CD8-positive, alpha-beta memory T cell (primary cell): Measurements from ENCODE around the gene PTPRC. TPM values are rescaled to one million over a fixed set of nuclear protein-coding genes. Genes with fewer than 3 reads are reported as not detected.

Experiments used
- CTCF ChIA-PET: fragments of 350-600 bp; sonication (Branson Sonifier 250); formaldehyde crosslinking; loops from one replicate; lab custom pipeline; 2021; ENCODE audit warnings: antibody characterized with exemption; lab: Charles Lee
- POLR2A ChIA-PET: fragments of 350-600 bp; sonication (Branson Sonifier 250); formaldehyde crosslinking; loops from one replicate; lab custom pipeline; 2021; ENCODE audit warnings: antibody characterized with exemption; lab: Charles Lee
- DNase-seq, 5 donors: peaks; one replicate each; pipeline versions ENCODE4 v3.0.0 to v3.0.0-alpha.2; 2020 to 2022; ENCODE audit warnings: mixed read lengths in 1 of 5
- H3K27ac ChIP-seq: one replicate; pipeline ENCODE4 v1.7.0; 2013; ENCODE audit warnings: low read depth, mild to moderate bottlenecking, low read length, moderate library complexity
- H3K27me3 ChIP-seq: 2 replicates; pipeline ENCODE4 v1.7.0; 2013; ENCODE audit warnings: low read length, mild to moderate bottlenecking; ENCODE audit not compliant: insufficient read depth, poor library complexity, severe bottlenecking
- H3K36me3 ChIP-seq: 2 replicates; pipeline ENCODE4 v1.7.0; 2013; ENCODE audit warnings: mild to moderate bottlenecking, low read length, moderate library complexity; ENCODE audit not compliant: insufficient read depth
- H3K4me1 ChIP-seq: 2 replicates; pipeline ENCODE4 v1.7.0; 2013; ENCODE audit warnings: mild to moderate bottlenecking, low read length, moderate library complexity; ENCODE audit not compliant: insufficient read depth
- H3K4me3 ChIP-seq: 2 replicates; pipeline ENCODE4 v1.7.0; 2013; ENCODE audit warnings: mild to moderate bottlenecking, low read length
- H3K9me3 ChIP-seq: 2 replicates; pipeline ENCODE4 v1.7.0; 2013; ENCODE audit warnings: mild to moderate bottlenecking, low read length
- H3K27ac Mint-ChIP-seq, 8 donors: one replicate each; pipeline ENCODE4 v1.8.0; 2020 to 2021; ENCODE audit warnings: mixed read lengths in 8 of 8, mild to moderate bottlenecking in 6 of 8, inconsistent platforms in 3 of 8, moderate library complexity in 3 of 8
- H3K27me3 Mint-ChIP-seq, 2 donors: one replicate each; pipeline ENCODE4 v1.8.0; 2020 to 2021; ENCODE audit warnings: mixed read lengths in 2 of 2, mild to moderate bottlenecking in 1 of 2, moderate library complexity in 1 of 2
- H3K36me3 Mint-ChIP-seq, 3 donors: one replicate each; pipeline ENCODE4 v1.8.0; 2020 to 2021; ENCODE audit warnings: mixed read lengths in 3 of 3, inconsistent platforms in 1 of 3, mild to moderate bottlenecking in 1 of 3
- H3K4me1 Mint-ChIP-seq, 3 donors: one replicate each; pipeline ENCODE4 v1.8.0; 2020 to 2021; ENCODE audit warnings: mixed read lengths in 3 of 3, inconsistent platforms in 1 of 3, mild to moderate bottlenecking in 1 of 3
- H3K4me3 Mint-ChIP-seq, 7 donors: one replicate each; pipeline ENCODE4 v1.8.0; 2020 to 2021; ENCODE audit warnings: mixed read lengths in 7 of 7, mild to moderate bottlenecking in 6 of 7, moderate library complexity in 4 of 7, inconsistent platforms in 2 of 7
- H3K9me3 Mint-ChIP-seq, 5 donors: one replicate each; pipeline ENCODE4 v1.8.0; 2020 to 2022; ENCODE audit warnings: mixed read lengths in 5 of 5, mild to moderate bottlenecking in 3 of 5, moderate library complexity in 2 of 5, inconsistent platforms in 1 of 5
- polyA plus RNA-seq: library from polyadenylated mRNA; unstranded; fragments of 300-500 nt; fragmentation: Illumina TruSeq; gene quantifications from one replicate; pipeline ENCODE4 v1.2.3, GENCODE V29; 2021
- total RNA-seq, 2 experiments: library from RNA; stranded (reverse); gene quantifications; one replicate each; pipeline ENCODE4 v1.2.3, GENCODE V29; 2021

The PTPRC gene
- total and polyA plus RNA-seq, 3 experiments from 2014 or later: 311 to 1,381 (median 319) TPM

DNA sequence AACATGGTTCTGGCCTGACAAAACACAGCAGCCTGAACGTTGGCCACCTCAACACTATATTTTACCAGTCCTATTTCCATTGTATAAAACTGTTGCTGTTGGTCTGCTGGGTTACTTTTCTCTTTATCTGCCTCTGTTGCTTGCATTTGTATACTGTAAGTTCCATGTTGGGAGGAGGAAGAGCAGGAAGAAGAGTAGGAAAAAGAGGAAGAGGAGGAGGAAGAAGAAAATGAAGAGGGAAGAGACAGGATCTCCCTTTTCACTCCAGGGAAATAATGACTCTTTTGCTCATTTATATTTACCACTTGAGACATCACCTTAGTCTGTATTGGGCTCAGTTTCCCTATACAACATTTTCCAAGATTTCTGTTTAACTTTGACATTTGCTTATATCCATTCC, 134.2 kb downstream of the PTPRC start:
- no peaks in the 10 kb centered on the region for H3K36me3 ChIP-seq
- ChIA-PET POLR2A (no interaction called here), CTCF (no interaction called here)
- no peak overlapping the region for H3K27ac ChIP-seq
- Mint-ChIP-seq H3K27ac (no peak overlapping the region), H3K4me3 (no peak overlapping the region), H3K27me3 (peaks cover 0 to 5% of the 10 kb centered on the region in 2 donors), H3K36me3 (peaks cover 0 to 1% (median 0%) of the 10 kb centered on the region in 3 donors), H3K4me1 (peaks cover 0 to 1% (median 0%) of the 10 kb centered on the region in 3 donors), H3K9me3 (no peaks in the 10 kb centered on the region)
- H3K27me3 ChIP-seq: no peaks in the 10 kb centered on the region
- H3K4me3 ChIP-seq: no peak overlapping the region
- no peaks in the 10 kb centered on the region for H3K4me1 ChIP-seq
- no peaks in the 10 kb centered on the region for H3K9me3 ChIP-seq
- DNase-seq: no peak

DNA sequence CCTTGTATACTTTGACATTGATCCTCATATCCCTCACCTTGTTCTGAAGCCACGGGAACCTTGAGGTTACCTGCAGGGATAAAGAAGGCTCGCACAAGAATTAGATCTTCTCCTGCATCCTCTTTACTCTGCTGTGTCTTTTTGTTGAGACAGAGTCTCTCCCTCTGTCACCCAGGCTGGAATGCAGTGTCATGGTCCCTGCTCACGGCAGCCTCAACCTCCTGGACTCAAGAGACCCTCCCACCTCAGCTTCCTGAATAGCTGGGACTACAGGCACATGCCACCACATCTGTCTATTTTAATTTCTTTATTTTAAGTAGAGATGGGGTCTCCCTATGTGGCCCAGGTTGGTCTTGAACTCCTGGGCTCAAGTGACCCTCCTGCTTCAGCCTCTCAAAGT, 134.7 kb downstream of the PTPRC start:
- CTCF ChIA-PET: no interaction called here
- H3K4me3 ChIP-seq: no peak overlapping the region
- H3K4me1 ChIP-seq: no peaks in the 10 kb centered on the region
- Mint-ChIP-seq H3K27me3 (peaks cover 0 to 5% of the 10 kb centered on the region in 2 donors), H3K27ac (no peak overlapping the region), H3K36me3 (peaks cover 0 to 1% (median 0%) of the 10 kb centered on the region in 3 donors), H3K4me1 (peaks cover 0 to 1% (median 0%) of the 10 kb centered on the region in 3 donors), H3K9me3 (no peaks in the 10 kb centered on the region), H3K4me3 (no peak overlapping the region)
- POLR2A ChIA-PET: no interaction called here
- H3K9me3 ChIP-seq: no peaks in the 10 kb centered on the region
- DNase-seq: no peak
- H3K27me3 ChIP-seq: no peaks in the 10 kb centered on the region
- H3K27ac ChIP-seq: no peak overlapping the region
- no peaks in the 10 kb centered on the region for H3K36me3 ChIP-seq

DNA sequence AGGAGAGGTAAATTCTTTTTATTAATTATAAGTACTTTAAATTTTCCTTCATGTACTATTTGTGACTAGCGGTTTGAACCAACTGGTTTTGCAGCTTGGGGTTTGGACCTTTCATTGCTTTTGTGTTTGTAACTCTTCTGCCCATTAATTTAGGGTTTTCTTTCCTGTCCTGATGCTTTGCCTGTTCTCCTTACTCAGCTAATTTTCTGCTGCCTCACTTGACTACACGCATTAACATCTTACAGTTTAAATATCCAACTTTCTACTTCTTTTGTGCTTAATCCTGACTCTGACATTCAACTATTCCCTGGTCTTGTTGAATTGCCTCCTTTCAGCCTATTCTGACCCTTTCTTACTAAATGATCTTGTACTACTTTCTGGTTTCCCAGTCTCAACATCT, 135.6 kb downstream of the PTPRC start:
- Mint-ChIP-seq H3K27ac (no peak overlapping the region), H3K27me3 (peaks cover 0 to 5% of the 10 kb centered on the region in 2 donors), H3K4me3 (no peak overlapping the region), H3K9me3 (no peaks in the 10 kb centered on the region), H3K36me3 (peaks cover 0 to 1% (median 0%) of the 10 kb centered on the region in 3 donors), H3K4me1 (peaks cover 0 to 1% (median 0%) of the 10 kb centered on the region in 3 donors)
- Histone ChIP-seq H3K9me3 (no peaks in the 10 kb centered on the region), H3K4me3 (no peak overlapping the region), H3K36me3 (no peaks in the 10 kb centered on the region), H3K27ac (no peak overlapping the region), H3K27me3 (no peaks in the 10 kb centered on the region), H3K4me1 (no peaks in the 10 kb centered on the region)
- POLR2A ChIA-PET: no interaction called here
- DNase-seq: no peak
- CTCF ChIA-PET: no interaction called here

DNA sequence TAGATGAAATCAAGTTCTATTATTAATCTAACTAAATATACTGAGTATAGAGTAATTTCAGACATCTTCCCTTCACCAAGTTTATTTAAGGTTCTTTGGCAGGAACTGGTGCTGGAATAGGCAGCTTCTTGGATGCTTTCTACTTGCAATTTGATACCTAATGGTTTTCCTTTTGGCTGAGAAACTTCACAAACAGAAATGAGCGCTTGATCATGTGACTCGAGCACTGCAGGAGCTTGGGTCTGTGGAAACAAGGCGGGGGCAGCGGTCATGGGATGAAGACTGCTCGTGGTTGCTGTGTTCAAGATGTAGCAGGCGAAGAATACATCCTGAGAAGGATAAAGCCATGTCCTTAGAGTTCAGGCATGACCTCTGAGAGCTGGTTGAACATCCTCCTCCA, 136.8 kb downstream of the PTPRC start:
- DNase-seq: no peak
- Mint-ChIP-seq H3K9me3 (no peaks in the 10 kb centered on the region), H3K36me3 (peaks cover 0 to 1% (median 0%) of the 10 kb centered on the region in 3 donors), H3K4me3 (no peak overlapping the region), H3K27me3 (peaks cover 0 to 5% of the 10 kb centered on the region in 2 donors), H3K27ac (no peak overlapping the region), H3K4me1 (peaks cover 0 to 1% (median 0%) of the 10 kb centered on the region in 3 donors)
- Histone ChIP-seq H3K27me3 (no peaks in the 10 kb centered on the region), H3K4me3 (no peak overlapping the region), H3K27ac (no peak overlapping the region), H3K4me1 (no peaks in the 10 kb centered on the region), H3K9me3 (no peaks in the 10 kb centered on the region), H3K36me3 (no peaks in the 10 kb centered on the region)
- CTCF ChIA-PET: interaction anchor here (0.8 kb wide), 1 partner anchor 338 kb away, joined by 3 read pairs; no protein-coding TSS in a partner anchor
- POLR2A ChIA-PET: no interaction called here

DNA sequence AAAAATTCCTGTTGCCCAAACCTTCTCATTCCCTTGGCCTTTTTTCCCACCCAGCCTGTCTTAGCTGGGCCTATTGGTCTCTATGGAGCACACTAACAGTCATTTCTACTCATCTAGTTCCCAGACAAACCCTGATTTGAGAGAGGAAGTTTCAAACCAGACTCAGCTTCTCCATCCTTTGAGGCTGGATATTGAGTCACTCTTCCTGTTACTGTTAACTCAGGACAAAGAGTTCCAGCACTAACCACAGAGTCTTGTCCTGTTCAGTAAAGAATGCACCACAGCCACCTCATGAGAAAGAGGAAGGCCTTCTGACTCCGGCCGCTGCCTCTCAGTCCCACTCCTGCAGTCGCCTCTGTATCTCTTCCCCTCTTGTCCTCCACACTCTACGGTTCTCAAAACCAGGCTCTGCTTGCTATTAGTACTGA, 137.8 kb downstream of the PTPRC start:
- Histone ChIP-seq H3K9me3 (no peaks in the 10 kb centered on the region), H3K4me3 (no peak overlapping the region), H3K27ac (no peak overlapping the region), H3K36me3 (no peaks in the 10 kb centered on the region), H3K27me3 (no peaks in the 10 kb centered on the region), H3K4me1 (no peaks in the 10 kb centered on the region)
- Mint-ChIP-seq H3K9me3 (no peaks in the 10 kb centered on the region), H3K4me3 (no peak overlapping the region), H3K27ac (no peak overlapping the region), H3K4me1 (peaks cover 0 to 1% (median 0%) of the 10 kb centered on the region in 3 donors), H3K27me3 (peaks cover 0 to 5% of the 10 kb centered on the region in 2 donors), H3K36me3 (peaks cover 0 to 1% (median 0%) of the 10 kb centered on the region in 3 donors)
- ChIA-PET CTCF (no interaction called here), POLR2A (no interaction called here)
- no peak for DNase-seq

DNA sequence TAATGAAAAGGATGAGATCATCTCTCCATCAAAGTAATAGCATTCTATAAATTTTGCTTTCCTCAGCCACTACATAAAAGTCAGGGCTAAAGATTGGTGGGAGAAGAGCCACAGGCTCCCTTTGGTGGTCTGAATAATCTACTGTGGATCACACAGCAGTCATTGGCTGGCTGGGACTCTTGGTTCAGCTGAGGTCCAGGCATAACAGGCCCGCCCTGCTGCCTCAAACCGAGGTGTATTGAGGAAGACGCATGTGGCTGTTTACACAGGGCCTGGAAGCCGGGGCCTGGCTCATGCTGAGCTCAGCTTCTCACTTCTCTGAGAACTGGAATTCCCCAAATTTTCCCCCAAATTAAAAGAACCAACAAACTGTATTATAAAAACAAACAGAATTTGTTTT, 139.2 kb downstream of the PTPRC start:
- Histone ChIP-seq H3K36me3 (no peaks in the 10 kb centered on the region), H3K9me3 (no peaks in the 10 kb centered on the region), H3K4me1 (no peaks in the 10 kb centered on the region), H3K27ac (no peak overlapping the region), H3K4me3 (no peak overlapping the region), H3K27me3 (no peaks in the 10 kb centered on the region)
- no peak for DNase-seq
- H3K27ac Mint-ChIP-seq: no peak overlapping the region
- peaks cover 0 to 2% (median 0%) of the 10 kb centered on the region in 5 donors for H3K9me3 Mint-ChIP-seq
- H3K4me3 Mint-ChIP-seq: no peak overlapping the region
- peaks cover 0 to 1% (median 0%) of the 10 kb centered on the region in 3 donors for H3K4me1 Mint-ChIP-seq
- no peaks in the 10 kb centered on the region for H3K36me3 Mint-ChIP-seq
- CTCF ChIA-PET: no interaction called here
- peaks cover 0 to 5% of the 10 kb centered on the region in 2 donors for H3K27me3 Mint-ChIP-seq
- POLR2A ChIA-PET: no interaction called here

DNA sequence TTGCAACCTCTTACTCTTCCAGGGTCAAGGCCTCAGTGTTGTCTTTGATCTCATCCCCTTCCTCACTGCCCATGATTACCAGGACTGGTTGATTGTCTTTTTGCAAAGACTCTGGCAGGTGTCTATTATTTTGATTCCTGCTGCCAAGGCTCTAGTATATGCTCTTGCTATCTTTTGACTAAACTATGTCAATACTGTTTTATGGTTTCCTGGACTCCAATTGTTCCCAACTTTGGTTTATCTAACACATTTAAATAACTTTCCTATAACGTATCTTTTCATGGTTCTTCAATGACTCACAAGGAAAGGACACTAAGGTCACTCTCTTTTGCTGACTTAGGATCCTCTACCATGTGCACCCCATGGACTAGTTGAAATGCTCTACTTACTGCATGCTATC, 141.5 kb downstream of the PTPRC start:
- H3K27me3 ChIP-seq: no peaks in the 10 kb centered on the region
- no peak overlapping the region for H3K4me3 ChIP-seq
- H3K4me1 Mint-ChIP-seq: peaks cover 0 to 1% (median 0%) of the 10 kb centered on the region in 3 donors
- no peak for DNase-seq
- H3K9me3 Mint-ChIP-seq: peaks cover 0 to 2% (median 0%) of the 10 kb centered on the region in 5 donors
- H3K4me3 Mint-ChIP-seq: no peak overlapping the region
- no peaks in the 10 kb centered on the region for H3K36me3 ChIP-seq
- CTCF ChIA-PET: no interaction called here
- H3K9me3 ChIP-seq: no peaks in the 10 kb centered on the region
- no peak overlapping the region for H3K27ac Mint-ChIP-seq
- no peaks in the 10 kb centered on the region for H3K36me3 Mint-ChIP-seq
- H3K27ac ChIP-seq: no peak overlapping the region
- POLR2A ChIA-PET: no interaction called here
- no peaks in the 10 kb centered on the region for H3K4me1 ChIP-seq
- H3K27me3 Mint-ChIP-seq: peaks cover 0 to 1% of the 10 kb centered on the region in 2 donors

DNA sequence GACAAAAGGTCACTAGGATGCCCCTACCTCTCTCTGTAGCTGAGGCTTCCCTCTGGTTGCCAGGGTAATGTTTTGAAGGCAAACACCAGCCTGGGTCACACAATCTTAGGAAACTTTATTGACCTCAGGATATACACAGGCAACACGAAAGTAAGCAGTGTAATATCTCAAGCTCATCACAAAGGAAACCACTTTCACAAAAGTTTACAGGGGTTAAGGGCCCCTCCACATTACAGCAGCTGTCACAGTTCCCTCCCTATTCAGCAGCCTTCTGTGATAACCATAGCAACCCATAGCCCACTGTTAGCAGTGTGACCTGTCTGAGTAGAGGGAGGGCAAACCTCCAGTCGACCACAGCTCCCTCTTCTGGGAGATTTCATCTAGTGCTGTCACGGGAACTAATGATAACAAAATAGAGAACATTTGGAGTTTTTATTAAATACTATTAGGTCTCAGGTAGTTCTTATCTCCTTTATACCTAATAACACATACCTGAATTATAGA, 149.8 kb downstream of the PTPRC start:
- Mint-ChIP-seq H3K27ac (peak overlapping the region in 7 of 8 donors; percentile 17 to 94 (median 58)), H3K36me3 (peaks cover 0 to 7% (median 0%) of the 10 kb centered on the region in 3 donors), H3K9me3 (no peaks in the 10 kb centered on the region), H3K27me3 (no peaks in the 10 kb centered on the region), H3K4me1 (peaks cover 10 to 19% (median 16%) of the 10 kb centered on the region in 3 donors), H3K4me3 (no peak overlapping the region)
- no peaks in the 10 kb centered on the region for H3K36me3 ChIP-seq
- H3K4me3 ChIP-seq: no peak overlapping the region
- POLR2A ChIA-PET: no interaction called here
- no peaks in the 10 kb centered on the region for H3K27me3 ChIP-seq
- no peaks in the 10 kb centered on the region for H3K9me3 ChIP-seq
- peaks cover 6% of the 10 kb centered on the region for H3K4me1 ChIP-seq
- no peak overlapping the region for H3K27ac ChIP-seq
- DNase-seq: peak in 3 of 5 donors; percentile 5 to 62 (median 48)
- CTCF ChIA-PET: interaction anchor here (0.8 to 1.4 kb wide), 2 partner anchors 11 to 324 kb away, joined by 3 read pairs; no protein-coding TSS in a partner anchor
